ENCODE measurements around the gene C9orf50.

The C9orf50 gene

DNA sequence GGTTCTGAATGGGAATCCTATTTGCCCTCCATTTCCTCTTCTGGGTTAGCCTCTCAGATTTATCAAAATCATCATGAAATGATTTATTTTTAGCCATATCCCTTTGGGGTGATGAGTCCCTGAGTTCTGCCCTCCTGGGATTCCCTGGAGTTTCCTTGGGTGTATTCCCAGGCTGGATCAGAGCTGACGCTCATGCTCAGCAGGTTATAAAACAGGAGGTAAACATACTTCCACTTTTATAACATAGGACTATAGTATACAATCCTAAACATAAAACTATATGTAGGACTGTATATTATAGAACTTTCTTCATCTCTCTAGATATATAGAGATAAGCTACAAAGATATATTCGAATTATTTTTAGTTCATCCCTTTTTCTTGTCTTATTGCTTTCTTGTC lies 40.1 kb upstream of the C9orf50 start:
- Histone ChIP-seq H3K4me1 (ENCODE audit: low read length) (0 out of 2 replicates have a peak, but pooled peaks cover 2% of the 10 kb centered on the region), H3F3A (ENCODE audit: insufficient read depth, low read length) (no peaks in the 10 kb centered on the region), H3K9me3 (replicated peaks; ENCODE audit: insufficient read depth, low read length) (no peaks in the 10 kb centered on the region), H3K27ac (ENCODE audit: low read length) (no peak overlapping the region), H2AFZ (ENCODE audit: low read length) (no peak overlapping the region), H3K9ac (ENCODE audit: low read length) (no peak overlapping the region), H3K9me2 (replicated peaks; ENCODE audit: insufficient read depth, low read length) (no peaks in the 10 kb centered on the region), H4K20me1 (ENCODE audit: insufficient read depth, low read length) (no peaks in the 10 kb centered on the region), H3K4me2 (ENCODE audit: low read depth, low read length) (no peak overlapping the region), H3K4me3 (ENCODE audit: low read length) (no peak overlapping the region), H3K27me3 (replicated peaks; ENCODE audit: insufficient read depth, low read length) (peaks cover 66% of the 10 kb centered on the region), H3K79me2 (ENCODE audit: low read length) (no peaks in the 10 kb centered on the region), H3K36me3 (replicated peaks; ENCODE audit: insufficient read depth, low read length) (no peaks in the 10 kb centered on the region)
- no peak for DNase-seq
- TF ChIP-seq, protein P1, sequence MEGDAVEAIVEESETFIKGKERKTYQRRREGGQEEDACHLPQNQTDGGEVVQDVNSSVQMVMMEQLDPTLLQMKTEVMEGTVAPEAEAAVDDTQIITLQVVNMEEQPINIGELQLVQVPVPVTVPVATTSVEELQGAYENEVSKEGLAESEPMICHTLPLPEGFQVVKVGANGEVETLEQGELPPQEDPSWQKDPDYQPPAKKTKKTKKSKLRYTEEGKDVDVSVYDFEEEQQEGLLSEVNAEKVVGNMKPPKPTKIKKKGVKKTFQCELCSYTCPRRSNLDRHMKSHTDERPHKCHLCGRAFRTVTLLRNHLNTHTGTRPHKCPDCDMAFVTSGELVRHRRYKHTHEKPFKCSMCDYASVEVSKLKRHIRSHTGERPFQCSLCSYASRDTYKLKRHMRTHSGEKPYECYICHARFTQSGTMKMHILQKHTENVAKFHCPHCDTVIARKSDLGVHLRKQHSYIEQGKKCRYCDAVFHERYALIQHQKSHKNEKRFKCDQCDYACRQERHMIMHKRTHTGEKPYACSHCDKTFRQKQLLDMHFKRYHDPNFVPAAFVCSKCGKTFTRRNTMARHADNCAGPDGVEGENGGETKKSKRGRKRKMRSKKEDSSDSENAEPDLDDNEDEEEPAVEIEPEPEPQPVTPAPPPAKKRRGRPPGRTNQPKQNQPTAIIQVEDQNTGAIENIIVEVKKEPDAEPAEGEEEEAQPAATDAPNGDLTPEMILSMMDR (IDR thresholded peaks at IDR 0.05; ENCODE audit: low read length) = no peak
- TF ChIP-seq EZH2phosphoT487 (IDR thresholded peaks at IDR 0.05; ENCODE audit: low read length) = no peak
- no peak for TF ChIP-seq EZH2 (optimal IDR thresholded peaks at IDR 0.05; ENCODE audit: low read depth, low read length)

DNA sequence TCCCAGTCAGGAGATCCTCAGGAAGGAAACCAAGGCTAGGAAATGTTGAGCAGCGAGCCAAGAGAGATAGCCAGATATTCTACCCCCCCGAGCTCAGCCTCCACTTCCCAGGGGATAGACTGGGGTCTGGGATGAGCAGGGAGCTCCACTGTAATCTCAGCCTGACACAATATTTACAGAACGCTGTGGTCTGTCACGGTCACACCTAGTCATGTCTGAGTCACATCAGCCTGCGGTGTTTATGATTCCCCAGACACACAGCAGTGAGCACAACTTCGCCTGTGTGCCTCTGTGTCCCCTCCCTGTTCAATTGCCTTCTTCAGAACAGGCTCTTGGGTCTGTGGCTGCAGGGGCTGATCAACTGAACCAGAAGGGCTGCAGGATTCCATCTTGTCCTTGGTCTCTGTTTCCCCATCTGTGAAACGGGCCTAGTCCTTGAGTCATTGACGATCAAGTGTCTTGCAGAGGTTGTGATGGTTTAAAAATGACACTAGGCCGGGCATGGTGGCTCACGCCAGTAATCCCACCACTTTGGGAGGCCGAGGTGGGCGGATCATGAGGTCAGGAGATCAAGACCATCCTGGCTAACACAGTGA lies 36.0 kb upstream of the C9orf50 start:
- no peak overlapping the region for H3K4me2 ChIP-seq (ENCODE audit: low read depth, low read length)
- DNase-seq = no peak

DNA sequence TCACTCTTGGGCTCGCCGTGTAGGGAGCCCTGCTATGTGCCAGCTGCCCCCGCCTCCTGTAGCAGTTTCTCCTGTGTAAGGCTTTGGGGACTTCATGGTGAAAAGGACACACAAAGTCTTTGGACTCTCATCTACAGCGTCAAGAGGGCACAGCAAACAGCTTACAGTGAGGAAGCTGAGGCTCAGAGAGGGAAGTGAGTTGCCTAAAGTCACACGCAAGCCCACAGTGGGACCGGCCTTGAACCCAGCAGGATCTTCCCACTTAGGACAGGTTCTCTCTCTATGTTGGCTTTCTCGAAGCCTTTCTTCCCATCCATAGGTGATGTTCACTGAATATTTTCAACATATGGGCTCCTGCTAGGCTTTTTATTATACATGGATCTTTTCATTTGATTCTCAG lies 34.8 kb upstream of the C9orf50 start:
- Histone ChIP-seq H3K4me2 (ENCODE audit: low read depth, low read length) (no peak overlapping the region), H3K79me2 (ENCODE audit: low read length) (no peaks in the 10 kb centered on the region), H4K20me1 (ENCODE audit: insufficient read depth, low read length) (no peaks in the 10 kb centered on the region), H3F3A (ENCODE audit: insufficient read depth, low read length) (no peaks in the 10 kb centered on the region), H3K4me3 (ENCODE audit: low read length) (no peak overlapping the region), H3K27me3 (replicated peaks; ENCODE audit: insufficient read depth, low read length) (peaks cover 91% of the 10 kb centered on the region), H3K9ac (ENCODE audit: low read length) (no peak overlapping the region), H2AFZ (ENCODE audit: low read length) (no peak overlapping the region), H3K27ac (ENCODE audit: low read length) (no peak overlapping the region), H3K9me2 (replicated peaks; ENCODE audit: insufficient read depth, low read length) (no peaks in the 10 kb centered on the region), H3K36me3 (replicated peaks; ENCODE audit: insufficient read depth, low read length) (no peaks in the 10 kb centered on the region), H3K9me3 (replicated peaks; ENCODE audit: insufficient read depth, low read length) (no peaks in the 10 kb centered on the region), H3K4me1 (ENCODE audit: low read length) (0 out of 2 replicates have a peak, but pooled peaks cover 6% of the 10 kb centered on the region)
- no peak for DNase-seq
- TF ChIP-seq EZH2phosphoT487 (IDR thresholded peaks at IDR 0.05; ENCODE audit: low read length) = no peak
- TF ChIP-seq, protein P1 (IDR thresholded peaks at IDR 0.05; ENCODE audit: low read length) = no peak

More for the DNA sequence above, 36.0 kb upstream of the C9orf50 start:
- H2AFZ ChIP-seq (ENCODE audit: low read length) = no peak overlapping the region
- H3K79me2 ChIP-seq (ENCODE audit: low read length) = no peaks in the 10 kb centered on the region
- H3K9ac ChIP-seq (ENCODE audit: low read length) = no peak overlapping the region
- no peak overlapping the region for H3K4me3 ChIP-seq (ENCODE audit: low read length)
- no peaks in the 10 kb centered on the region for H4K20me1 ChIP-seq (ENCODE audit: insufficient read depth, low read length)
- no peak for TF ChIP-seq EZH2 (optimal IDR thresholded peaks at IDR 0.05; ENCODE audit: low read depth, low read length)
- TF ChIP-seq EZH2phosphoT487 (IDR thresholded peaks at IDR 0.05; ENCODE audit: low read length) = no peak
- TF ChIP-seq, protein P1 (IDR thresholded peaks at IDR 0.05; ENCODE audit: low read length) = no peak
- no peaks in the 10 kb centered on the region for H3K9me2 ChIP-seq (replicated peaks; ENCODE audit: insufficient read depth, low read length)
- H3F3A ChIP-seq (ENCODE audit: insufficient read depth, low read length) = no peaks in the 10 kb centered on the region
- no peak overlapping the region for H3K27ac ChIP-seq (ENCODE audit: low read length)
- peaks cover 88% of the 10 kb centered on the region for H3K27me3 ChIP-seq (replicated peaks; ENCODE audit: insufficient read depth, low read length)
- H3K4me1 ChIP-seq (ENCODE audit: low read length) = 0 out of 2 replicates have a peak, but pooled peaks cover 6% of the 10 kb centered on the region
- no peaks in the 10 kb centered on the region for H3K36me3 ChIP-seq (replicated peaks; ENCODE audit: insufficient read depth, low read length)
- H3K9me3 ChIP-seq (replicated peaks; ENCODE audit: insufficient read depth, low read length) = no peaks in the 10 kb centered on the region
